Right lobe of liver (tissue), 4 donors: ENCODE results near the gene PTPN18.

Experiments used
- CTCF ChIP-seq, 4 donors: fragments of 200-600 bp in 3 of 4; fragments of 450-650 bp in 1 of 4; IDR thresholded peaks; one replicate each; pipeline versions ENCODE4 v1.5.1 to v1.8.0; 2016 to 2022; ENCODE audit warnings: antibody characterized with exemption in 4 of 4, mild to moderate bottlenecking in 2 of 4
- POLR2A ChIP-seq: fragments of 450-650 bp; IDR thresholded peaks from one replicate; pipeline ENCODE4 v1.6.1; 2017; ENCODE audit warnings: antibody characterized with exemption, mild to moderate bottlenecking
- donor health status: DM: no; HTN: no; CAD: no.
- donor health status: DM: no; HTN: no; CAD: no.
- donor health status: DM: no; HTN: yes; CAD: no.

GRCh38 chr2:130335226-130335625, 20.6 kb upstream of the PTPN18 start:
- TF ChIP-seq CTCF (IDR thresholded peaks at IDR 0.05) (no peak), POLR2A (no peak)
